ENCODE results near the gene TANK.

- TF ChIP-seq SIN3A (IDR thresholded peaks at IDR 0.05; ENCODE audit: borderline replicate concordance, insufficient read depth, low read length) = no peak
- TF ChIP-seq POLR2AphosphoS5 (IDR thresholded peaks at IDR 0.05; ENCODE audit: low read depth, low read length) = no peak
These were observed 59.0 kb downstream of the TANK start for GRCh38 chr2:161219211-161219610.

Measured in PFSK-1 (cell line).